GM18861 (cell line): ENCODE results near the gene DBF4.
"Not testable (repeated sequence)": the region's sequence is repeated elsewhere in the genome, so short reads cannot be mapped to it uniquely, and the experiment has no call there.

ENCODE experiments used
- ATAC-seq: cut with Tn5 transposase; IDR thresholded peaks from one replicate; pipeline ENCODE4 v1.9.1; 2021; ENCODE audit not compliant: unreplicated experiment

DBF4 gene

DNA sequence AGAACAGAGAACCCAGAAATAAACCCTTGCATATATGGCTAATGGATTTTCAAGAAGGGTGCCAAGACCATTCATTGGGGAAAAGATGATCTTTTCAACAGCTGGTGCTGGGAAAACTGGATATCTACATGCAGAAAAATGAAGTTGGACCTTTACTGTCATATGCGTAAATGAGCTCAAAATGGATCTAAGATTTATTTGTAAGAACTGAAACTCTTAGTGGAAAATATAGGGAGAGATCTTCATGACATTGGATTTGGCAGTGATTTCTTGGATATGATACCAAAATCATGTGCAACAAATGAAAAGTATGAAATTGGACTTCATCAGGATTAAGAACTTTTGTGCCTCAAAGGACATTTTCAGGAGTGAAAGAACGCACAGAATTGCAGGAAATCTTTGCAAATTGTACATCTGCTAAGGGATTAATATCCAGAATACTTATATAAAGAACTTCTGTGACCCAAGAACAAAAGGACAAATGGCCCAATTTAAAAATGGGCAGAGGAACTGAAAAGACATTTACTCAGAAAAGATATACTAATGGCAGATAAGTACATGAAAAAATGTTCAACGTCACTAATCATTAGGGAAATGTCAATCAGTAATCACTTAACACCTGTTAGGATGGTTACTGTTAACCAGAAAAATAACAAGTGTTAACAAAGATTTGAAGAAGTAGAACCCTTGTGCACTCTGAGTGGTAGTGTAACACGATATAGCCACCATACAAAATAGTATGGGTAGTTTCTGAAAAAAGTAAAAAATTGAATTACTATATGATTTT, 6.1 kb downstream of the DBF4 start:
- no peak for ATAC-seq

DNA sequence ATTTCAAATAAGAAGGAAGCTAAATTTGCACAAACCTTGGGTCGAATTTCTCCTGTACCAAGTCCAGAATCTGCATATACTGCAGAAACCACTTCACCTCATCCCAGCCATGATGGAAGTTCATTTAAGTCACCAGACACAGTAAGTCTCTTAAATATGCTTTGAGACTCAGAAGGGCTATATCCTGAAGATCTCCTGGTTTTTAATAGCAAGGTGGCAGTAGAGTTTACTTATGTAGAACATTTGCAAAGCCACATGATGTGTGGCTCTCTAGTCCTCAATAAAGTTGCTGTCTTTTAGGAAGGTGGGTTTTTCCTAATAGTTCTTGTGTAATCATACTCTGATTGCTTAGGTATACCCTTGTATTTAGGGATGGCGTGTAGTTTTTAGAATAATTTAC, 8.7 kb downstream of the DBF4 start:
- ATAC-seq = no peak

DNA sequence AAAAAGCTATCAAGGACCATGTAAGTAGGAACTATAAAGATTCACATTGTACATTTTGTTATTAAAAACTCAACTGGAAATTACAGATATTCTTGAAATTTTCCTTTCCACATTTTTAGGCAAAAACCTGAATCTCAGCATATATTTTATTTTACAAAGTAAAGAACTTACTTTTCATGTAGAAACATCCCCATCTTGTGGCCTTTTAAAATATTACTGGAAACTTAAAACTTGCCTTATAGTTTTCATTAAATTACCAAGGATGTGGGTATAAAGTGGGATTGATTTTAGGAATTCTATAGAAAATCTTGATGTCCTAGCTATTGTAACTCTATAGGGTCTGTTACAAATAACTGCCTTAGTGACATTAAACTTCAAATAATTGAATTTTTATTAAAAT, 10.6 kb downstream of the DBF4 start:
- no peak for ATAC-seq

DNA sequence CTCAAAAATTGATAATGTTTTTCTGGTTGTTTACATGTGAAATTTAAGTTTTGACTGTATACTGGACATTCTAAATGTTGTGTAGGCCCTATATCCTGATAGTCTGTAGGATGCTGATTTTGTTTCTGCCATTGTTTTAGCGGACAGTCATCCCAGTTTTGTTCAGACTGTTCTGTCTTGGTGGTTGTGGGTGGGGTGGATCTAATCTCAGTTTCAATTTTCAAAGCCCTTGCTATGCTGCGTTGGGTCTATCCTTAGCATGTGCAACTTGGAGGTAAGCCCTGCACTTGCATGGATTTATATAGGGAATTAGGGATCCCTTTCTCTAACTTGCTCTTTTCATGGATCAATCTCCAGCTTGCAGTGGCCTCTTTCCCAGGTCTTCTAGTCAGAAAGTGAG, 19.1 kb downstream of the DBF4 start:
- no peak for ATAC-seq

DNA sequence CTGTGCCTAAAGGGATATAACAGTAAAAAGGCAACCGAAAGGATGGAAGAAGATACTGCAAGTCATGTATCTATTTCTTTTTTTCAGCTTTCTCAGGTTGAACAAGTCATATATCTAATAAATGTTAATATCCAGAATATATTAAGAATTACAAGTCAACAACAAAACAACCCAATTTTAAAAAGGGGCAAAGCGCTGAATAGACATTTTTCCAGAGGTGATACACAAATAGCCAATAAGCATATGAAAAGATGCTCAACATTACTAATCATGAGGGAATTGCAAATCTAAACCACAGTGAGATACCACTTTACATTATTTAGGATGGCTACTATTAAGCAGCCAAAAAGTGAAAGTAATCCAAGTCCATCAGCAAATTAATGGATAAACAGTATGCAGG, 23.0 kb downstream of the DBF4 start:
- no peak for ATAC-seq

DNA sequence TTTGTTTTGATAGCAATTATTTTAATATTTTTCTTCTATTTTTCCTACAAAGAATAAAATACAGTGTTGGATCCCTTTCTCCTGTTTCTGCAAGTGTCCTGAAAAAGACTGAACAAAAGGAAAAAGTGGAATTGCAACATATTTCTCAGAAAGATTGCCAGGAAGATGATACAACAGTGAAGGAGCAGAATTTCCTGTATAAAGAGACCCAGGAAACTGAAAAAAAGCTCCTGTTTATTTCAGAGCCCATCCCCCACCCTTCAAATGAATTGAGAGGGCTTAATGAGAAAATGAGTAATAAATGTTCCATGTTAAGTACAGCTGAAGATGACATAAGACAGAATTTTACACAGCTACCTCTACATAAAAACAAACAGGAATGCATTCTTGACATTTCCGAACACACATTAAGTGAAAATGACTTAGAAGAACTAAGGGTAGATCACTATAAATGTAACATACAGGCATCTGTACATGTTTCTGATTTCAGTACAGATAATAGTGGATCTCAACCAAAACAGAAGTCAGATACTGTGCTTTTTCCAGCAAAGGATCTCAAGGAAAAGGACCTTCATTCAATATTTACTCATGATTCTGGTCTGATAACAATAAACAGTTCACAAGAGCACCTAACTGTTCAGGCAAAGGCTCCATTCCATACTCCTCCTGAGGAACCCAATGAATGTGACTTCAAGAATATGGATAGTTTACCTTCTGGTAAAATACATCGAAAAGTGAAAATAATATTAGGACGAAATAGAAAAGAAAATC, 31.0 kb downstream of the DBF4 start:
- not testable (repeated sequence) for ATAC-seq

DNA sequence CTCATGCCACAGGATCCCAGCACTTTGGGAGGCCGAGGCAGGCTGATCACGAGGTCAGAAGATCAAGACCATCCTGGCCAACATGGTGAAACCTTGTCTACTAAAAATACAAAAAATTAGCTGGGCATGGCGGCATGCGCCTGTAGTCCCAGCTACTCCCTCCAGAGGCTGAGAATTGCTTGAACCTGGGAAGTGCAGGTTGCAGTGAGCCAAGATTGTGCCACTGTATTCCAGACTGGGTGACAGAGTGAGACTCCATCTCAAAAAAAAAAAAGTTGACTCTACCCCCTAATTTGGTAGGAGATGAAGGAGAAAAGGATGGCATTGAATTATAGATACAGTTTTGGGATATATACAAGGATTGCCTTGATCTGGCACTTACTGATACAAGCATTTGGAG, 32.5 kb downstream of the DBF4 start:
- not testable (repeated sequence) for ATAC-seq

DNA sequence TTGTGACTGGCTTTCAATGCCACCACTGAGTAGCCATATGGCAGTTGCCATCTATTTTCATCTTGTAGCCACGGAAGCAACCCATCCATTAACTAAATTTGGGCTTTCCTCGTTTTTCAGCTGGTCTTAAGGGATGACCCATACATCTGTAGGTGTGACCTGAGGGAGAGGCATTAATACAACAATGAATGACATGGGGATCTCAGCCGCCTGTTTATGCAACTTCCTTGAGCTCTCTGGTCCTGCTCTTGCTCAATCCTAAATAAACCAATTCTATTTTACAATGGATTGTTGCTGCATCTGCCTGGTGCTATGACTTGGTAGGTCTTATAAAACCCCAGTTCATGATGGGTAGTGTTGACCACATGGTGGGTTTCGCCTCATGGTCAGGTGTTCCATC, 35.8 kb downstream of the DBF4 start:
- no peak for ATAC-seq

DNA sequence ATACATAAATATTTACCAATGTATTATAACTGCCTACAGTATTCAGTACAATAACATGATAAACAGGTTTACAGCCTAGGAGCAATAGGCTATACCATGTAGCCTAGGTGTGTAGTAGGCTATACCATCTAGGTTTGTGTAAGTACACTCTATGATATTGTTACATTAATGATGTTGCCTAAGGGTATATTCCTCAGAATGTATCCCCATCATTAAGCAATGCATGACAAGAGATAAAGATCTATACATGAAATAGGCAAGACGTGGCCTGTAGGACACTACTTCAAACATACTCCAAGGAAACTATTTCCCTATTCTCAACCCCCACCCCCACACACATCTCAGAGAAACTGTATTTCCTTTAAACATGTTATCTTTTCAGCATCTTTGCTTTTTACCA, 42.4 kb downstream of the DBF4 start:
- ATAC-seq = no peak

DNA sequence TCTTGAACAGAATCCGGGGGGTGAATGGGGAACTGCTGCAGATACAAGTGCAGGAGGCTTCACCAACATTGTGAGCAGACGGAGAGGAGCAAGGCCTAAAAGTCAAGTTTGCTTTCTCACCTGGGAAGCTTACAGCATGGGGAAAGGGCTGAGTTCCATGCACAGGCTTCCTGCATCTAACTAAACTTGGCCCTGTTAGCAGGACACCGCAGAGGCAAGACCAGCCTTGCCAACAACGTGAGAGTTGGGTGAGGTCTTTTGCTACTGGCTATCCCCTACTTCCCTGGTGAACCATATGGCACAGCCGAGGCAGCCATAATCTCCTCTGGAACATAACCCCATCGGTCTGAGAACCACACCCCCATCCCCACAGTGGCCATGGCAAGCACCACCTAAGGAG, 43.6 kb downstream of the DBF4 start:
- no peak for ATAC-seq

DNA sequence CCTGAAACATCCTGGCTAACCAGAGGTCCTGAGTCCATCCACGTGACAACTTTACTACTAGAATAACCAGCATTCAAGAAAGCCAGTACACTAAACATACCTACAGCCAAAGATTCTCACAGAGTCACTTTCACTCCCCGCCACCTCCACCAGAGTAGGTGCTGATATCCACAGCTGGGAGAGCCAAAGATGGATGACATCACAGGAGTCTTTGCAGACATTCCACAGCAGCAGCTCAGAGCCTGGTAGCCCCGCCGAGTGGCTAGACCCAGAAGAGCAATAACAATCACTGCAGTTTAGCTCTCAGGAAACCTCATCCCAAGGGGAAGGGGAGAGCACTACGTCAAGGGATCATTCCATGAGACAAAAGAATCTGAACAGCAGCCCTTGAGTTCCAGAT, 44.3 kb downstream of the DBF4 start:
- ATAC-seq = no peak

DNA sequence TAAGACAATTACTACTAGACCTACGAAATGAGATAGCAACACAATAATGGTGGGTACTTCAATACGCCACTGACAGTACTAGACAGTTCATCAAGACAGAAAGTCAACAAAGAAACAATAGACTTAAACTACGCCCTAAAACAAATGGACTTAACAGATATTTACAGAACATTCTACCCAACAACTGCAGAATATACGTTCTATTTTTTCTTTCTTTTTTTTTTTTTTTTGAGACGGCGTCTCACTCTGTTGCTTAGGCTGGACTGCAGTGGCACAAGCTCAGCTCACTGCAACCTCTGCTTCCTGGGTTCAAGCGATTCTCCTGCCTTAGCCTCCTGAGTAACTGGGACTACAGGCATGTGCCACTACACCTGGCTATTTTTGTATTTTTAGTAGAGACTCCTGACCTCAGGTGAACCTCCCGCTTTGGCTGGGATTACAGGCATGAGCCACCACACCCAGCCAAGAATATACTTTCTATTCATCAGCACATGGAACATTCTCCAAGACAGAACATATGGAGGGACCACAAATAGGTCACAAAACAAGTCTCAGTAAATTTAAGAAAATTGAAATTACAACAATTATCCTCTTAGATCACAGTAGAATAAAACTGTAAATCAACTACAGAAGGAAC, 46.6 kb downstream of the DBF4 start:
- not testable (repeated sequence) for ATAC-seq

DNA sequence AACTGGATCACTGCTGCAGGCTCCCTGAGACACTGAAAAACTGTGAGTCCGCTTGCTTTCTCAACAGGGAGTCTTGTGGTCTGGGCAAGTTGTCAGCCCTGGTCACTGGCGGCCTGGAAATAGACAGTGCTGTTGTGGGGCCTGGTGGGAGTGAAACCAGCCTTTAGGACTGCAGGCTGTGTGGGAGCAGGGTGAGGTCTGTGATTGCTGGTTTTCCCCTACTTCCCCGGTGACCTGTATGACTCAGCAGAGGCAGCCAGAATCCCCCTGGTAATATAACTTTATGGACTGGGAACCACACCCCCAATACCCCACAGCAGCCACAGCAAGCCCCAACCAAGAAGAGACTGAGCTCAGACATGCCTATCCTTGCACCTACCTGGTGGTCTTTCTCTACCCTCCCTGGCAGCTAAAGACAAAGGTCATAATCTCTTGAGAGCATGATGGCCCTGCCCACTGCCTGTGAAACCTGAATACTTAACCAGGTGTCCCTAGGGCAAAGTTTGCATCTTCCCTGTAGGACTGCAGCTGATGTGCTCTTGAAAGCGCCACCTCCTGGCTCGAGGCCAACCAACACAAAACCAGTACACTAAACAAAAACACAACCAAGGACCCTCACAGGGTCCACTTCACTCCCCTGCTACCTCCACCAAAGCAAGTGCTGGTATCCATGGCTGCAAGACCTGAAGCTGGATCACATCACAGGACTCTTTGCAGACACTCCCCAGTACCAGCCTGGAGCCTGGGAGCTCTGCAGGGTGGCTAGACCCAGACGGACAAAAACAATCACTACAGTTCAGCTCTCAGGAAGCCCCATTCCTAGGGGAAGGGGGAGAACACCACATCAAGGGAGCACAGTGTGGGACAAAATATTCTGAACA, 50.5 kb downstream of the DBF4 start:
- ATAC-seq = peak; percentile 95

DNA sequence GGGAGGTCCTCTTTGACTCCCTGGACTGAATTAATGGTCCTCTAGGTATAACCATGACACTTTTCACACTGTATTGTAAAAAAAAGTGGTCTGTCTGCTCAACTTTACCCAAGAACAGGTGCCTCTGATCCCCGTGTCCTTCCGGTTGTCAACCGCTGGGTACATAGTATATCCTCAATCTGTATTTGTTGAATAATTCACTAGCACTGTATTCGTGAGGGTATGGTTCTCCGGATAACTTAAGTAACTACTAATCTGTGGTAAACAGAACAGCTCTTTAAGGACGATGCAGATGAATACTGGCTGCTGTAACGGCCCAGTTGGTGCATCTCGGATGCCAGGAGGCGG, 57.3 kb downstream of the DBF4 start:
- no peak for ATAC-seq

DNA sequence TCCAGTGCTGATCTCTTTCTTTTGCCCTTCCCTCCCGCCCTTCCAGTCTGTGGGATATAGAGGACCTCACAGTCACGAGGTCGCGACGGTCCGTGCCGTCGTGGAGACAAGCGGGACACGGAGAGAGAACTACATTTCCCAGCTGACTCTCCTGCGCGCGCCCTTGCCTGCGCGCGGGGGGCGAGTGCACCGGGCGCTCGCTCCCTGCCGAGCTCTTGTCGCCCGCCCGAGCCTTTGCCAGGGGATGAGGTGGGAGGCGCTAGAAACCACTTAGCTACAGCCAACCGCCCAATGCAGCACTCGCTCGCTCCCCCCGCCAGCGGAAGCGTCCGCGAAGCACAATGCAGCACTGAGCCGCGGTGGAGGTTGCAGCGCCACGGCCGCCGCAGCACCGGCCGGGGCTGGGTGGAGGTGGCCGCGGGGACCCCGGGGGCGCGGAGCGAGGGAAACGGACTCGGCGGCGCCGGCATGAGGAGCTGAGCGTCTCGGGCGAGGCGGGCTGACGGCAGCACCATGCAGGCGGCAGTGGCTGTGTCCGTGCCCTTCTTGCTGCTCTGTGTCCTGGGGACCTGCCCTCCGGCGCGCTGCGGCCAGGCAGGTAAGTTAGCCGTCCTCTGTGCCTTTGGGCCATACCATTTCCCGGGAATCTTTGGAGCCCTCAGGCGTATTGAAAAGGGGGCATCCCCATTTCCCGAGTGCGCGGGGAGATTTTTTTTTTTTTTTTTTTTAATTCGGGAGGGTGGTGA, 57.8 kb downstream of the DBF4 start, which contains the start of gene ADAM22:
Gene ADAM22 (plus strand): TSS at position 299 of the 746 bp plus-strand sequence. CDS start 215 bp downstream, at position 514.
- ATAC-seq = peak; percentile 96

DNA sequence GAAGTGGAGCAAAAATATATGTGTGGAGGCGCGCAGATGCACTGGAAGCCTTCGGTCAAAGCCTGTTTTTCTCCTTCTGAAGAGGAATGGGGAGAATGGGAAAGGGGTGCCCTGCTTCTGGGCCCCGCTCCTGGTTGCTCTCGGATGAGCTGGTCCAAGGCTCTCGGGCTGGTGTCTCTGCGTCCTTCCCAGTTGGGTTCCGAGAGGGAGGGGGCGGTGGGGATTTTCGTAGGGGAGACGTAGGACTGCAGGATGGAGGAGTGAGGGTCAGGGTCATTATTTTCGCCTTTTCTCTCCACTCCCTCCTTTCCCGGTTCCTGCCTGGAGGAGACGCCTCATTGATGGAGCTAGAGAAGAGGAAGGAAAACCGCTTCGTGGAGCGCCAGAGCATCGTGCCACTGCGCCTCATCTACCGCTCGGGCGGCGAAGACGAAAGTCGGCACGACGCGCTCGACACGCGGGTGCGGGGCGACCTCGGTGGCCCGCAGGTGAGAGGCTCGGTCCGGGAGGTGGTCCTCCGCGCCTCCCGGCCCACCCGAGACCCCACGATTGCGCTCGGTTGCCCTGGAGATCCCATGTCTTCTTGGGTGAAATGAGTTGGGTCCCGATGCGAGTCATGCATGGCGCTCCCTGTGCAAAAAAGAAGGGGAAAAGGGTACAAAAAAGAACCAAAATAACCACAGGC, 58.5 kb downstream of the DBF4 start:
- no peak for ATAC-seq

DNA sequence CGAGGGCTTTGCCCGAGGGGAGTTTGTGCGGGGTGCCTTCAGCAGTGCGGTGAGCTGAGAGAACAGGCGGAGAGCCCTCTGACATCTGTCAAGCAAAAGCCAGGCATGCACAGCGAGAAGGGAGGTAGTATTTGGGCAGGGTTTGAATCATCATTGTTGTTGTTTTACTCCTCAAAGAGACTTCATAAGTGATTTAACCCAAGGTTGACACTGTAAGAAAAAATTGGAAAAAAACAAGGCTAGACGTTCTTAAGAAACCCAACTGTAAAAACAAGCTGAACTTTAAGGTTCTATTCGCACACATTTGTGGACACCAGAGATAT, 59.1 kb downstream of the DBF4 start:
- no peak for ATAC-seq

DNA sequence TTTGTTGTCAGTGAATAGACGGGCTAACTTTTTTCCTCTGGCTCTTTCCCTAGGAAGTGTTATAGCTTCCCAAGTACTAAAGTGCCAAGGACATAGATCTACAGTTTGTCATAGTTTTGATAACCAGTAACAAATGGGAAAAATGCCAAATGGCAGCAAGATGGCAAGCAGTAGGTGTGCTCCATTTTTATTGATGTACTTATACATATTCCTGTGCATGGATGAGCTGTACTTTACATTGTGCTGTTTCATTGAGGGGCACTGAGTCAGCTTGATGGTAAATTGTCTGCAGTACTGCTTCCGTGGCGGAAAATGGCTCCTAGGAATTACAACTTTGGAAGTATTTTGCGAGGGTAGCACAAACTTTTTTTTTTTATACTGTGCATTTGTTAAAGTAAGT, 64.8 kb downstream of the DBF4 start:
- no peak for ATAC-seq

DNA sequence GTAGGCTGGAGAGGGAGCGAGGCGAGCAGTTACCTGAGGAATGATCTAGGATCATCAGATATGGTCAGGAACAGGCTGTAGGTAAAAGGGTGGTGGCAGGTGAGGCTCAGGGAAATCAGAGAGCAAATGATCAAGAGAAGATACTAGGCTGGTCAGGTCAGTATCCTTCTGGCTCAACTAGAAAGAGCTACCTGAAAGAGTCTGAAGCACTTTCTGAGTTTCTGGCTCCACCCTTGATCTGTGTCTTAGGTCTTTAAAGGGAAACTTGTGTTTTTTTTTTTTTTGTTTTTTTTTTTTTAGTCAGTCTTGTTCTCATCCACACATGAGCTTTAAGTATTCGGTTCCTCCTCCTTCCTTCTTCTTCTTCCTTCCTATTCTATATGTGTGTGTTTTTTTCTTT, 68.3 kb downstream of the DBF4 start:
- no peak for ATAC-seq

DNA sequence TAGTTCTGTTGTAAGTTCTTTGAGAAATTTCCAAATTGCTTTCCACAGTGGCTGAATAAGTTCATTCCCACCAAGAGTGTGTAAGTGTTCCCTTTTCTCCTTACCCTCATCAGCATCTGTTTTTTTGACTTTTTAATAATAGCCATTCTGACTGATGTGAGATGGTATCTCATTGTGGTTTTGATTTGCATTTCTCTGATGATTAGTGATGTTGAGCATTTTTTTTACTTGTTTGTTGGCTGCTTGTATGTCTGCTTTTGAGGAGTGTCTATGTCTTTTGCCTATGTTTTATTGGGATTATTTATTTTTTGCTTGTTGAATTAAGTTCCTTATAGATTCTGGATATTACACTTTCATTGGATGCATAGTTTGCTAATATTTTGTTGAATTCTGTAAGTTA, 69.6 kb downstream of the DBF4 start:
- not testable (repeated sequence) for ATAC-seq
